A673 (cell line): Measurements from ENCODE around the gene OR14C36. TPM values are rescaled to one million over a fixed set of nuclear protein-coding genes. Genes with fewer than 3 reads are reported as not detected.

Source experiments
- BruUV-seq: library from RNA; stranded (reverse); fragments of 400-500 nt; replicated peaks from 2 replicates; lab custom pipeline; 2021; lab: Mats Ljungman, UMichigan
- CTCF ChIA-PET: fragments of 300-600 bp; sonication (Branson Sonifier 250); formaldehyde crosslinking; loops from one replicate; lab custom pipeline; 2022; ENCODE audit warnings: antibody characterized with exemption; lab: Charles Lee
- POLR2A ChIA-PET: fragments of 300-600 bp; sonication (Branson Sonifier 250); formaldehyde crosslinking; loops from one replicate; lab custom pipeline; 2022; ENCODE audit warnings: antibody characterized with exemption; ENCODE audit not compliant: low non-redundant PET; lab: Charles Lee
- DNase-seq: peaks from one replicate; pipeline ENCODE4 v3.0.0-alpha.2; 2015; ENCODE audit warnings: low spot score
- H3K27ac ChIP-seq: fragments of 200-600 bp; sonication (generic); 2 replicates; pipeline ENCODE4 v1.5.1; 2016; ENCODE audit warnings: mixed run types, low read depth, mild to moderate bottlenecking, mixed read lengths, antibody characterized with exemption, low read length; ENCODE audit not compliant: poor library complexity, severe bottlenecking
- H3K27me3 ChIP-seq: fragments of 200-600 bp; sonication (generic); replicated peaks from 2 replicates; pipeline ENCODE4 v1.6.1; 2017; ENCODE audit warnings: mixed run types, low read depth, mild to moderate bottlenecking, mixed read lengths, antibody characterized with exemption, low read length; ENCODE audit not compliant: insufficient read depth, poor library complexity
- H3K36me3 ChIP-seq: fragments of 200-600 bp; sonication (generic); 2 replicates; pipeline ENCODE4 v1.6.1; 2016; ENCODE audit warnings: mixed run types, mild to moderate bottlenecking, mixed read lengths, antibody characterized with exemption, low read length; ENCODE audit not compliant: insufficient read depth, poor library complexity, severe bottlenecking
- H3K4me1 ChIP-seq: fragments of 200-600 bp; sonication (generic); 2 replicates; pipeline ENCODE4 v1.6.1; 2017; ENCODE audit warnings: mixed run types, mild to moderate bottlenecking, mixed read lengths, antibody characterized with exemption, low read length; ENCODE audit not compliant: insufficient read depth, poor library complexity, severe bottlenecking
- H3K4me3 ChIP-seq: fragments of 200-600 bp; sonication (generic); 2 replicates; pipeline ENCODE4 v1.5.1; 2016; ENCODE audit warnings: low read depth, mixed run types, mild to moderate bottlenecking, mixed read lengths, low read length; ENCODE audit not compliant: poor library complexity, severe bottlenecking
- H3K9me3 ChIP-seq: fragments of 200-600 bp; sonication (generic); 2 replicates; pipeline ENCODE4 v1.6.1; 2016; ENCODE audit warnings: mixed run types, low read depth, mild to moderate bottlenecking, mixed read lengths, antibody characterized with exemption, low read length; ENCODE audit not compliant: poor library complexity, severe bottlenecking
- CTCF ChIP-seq: fragments of 300-800, 200-600 bp; sonication (generic); conservative IDR thresholded peaks from 2 replicates; pipeline ENCODE4 v1.5.1; 2017; ENCODE audit warnings: low read depth, mild to moderate bottlenecking, antibody characterized with exemption, low read length, moderate library complexity, mixed read lengths
- EZH2 ChIP-seq: fragments of 200-600 bp; sonication (generic); IDR thresholded peaks from 2 replicates; pipeline ENCODE4 v1.6.1; 2017; ENCODE audit warnings: borderline replicate concordance, low read depth, mild to moderate bottlenecking, mixed read lengths, antibody characterized with exemption, low read length; ENCODE audit not compliant: poor library complexity, severe bottlenecking
- intact Hi-C: fragments of 100-400 bp; cut with micrococcal nuclease; formaldehyde crosslinking; loops from one replicate; pipeline ENCODE4 v1.10.0; 2022; ENCODE audit not compliant: unreplicated experiment
- total RNA-seq: library from RNA; stranded (reverse); gene quantifications from 2 replicates; pipeline ENCODE4 v1.2.3, GENCODE V29; 2021

The OR14C36 gene
- total RNA-seq, 1 experiment from 2014 or later, result not detected

- no peaks in the 10 kb centered on the region for H3K9me3 ChIP-seq
- no peak overlapping the region for H3K4me3 ChIP-seq
- BruUV-seq, result no TSS peak
- intact Hi-C loops, result no loop called here
- POLR2A ChIA-PET, result no interaction called here
- H3K36me3 ChIP-seq, result no peaks in the 10 kb centered on the region
- DNase-seq, result no peak
- no peak for TF ChIP-seq CTCF
- TF ChIP-seq EZH2, result no peak
- CTCF ChIA-PET, result no interaction called here
- H3K27ac ChIP-seq, result no peak overlapping the region
- no peaks in the 10 kb centered on the region for H3K4me1 ChIP-seq
- H3K27me3 ChIP-seq, result no peaks in the 10 kb centered on the region
These were observed 44.5 kb downstream of the OR14C36 start for GRCh38 chr1:248393050-248393449.

Other genes with a start within 250 kb of the OR14C36 start
- gene OR2M5, start 203.6 kb upstream of the OR14C36 start, total RNA-seq, result not detected in 2 replicates
- gene OR2M2, start 174.0 kb upstream of the OR14C36 start, total RNA-seq, result not detected in 2 replicates
- gene OR2M3, start 151.5 kb upstream of the OR14C36 start, total RNA-seq, result 0.15 and 0.19 TPM in 2 replicates
- 0.11 and 0.13 TPM in 2 replicates for gene OR2M4, start 117.4 kb upstream of the OR14C36 start, total RNA-seq
- not detected in 2 replicates for gene OR2T33, start 70.8 kb upstream of the OR14C36 start, total RNA-seq
- gene OR2T12, start 45.4 kb upstream of the OR14C36 start, total RNA-seq, result not detected in 2 replicates
- gene OR2M7, start 24.2 kb upstream of the OR14C36 start, total RNA-seq, result not detected in 2 replicates
- gene OR2T4, start 12.9 kb downstream of the OR14C36 start, total RNA-seq, result not detected in 2 replicates
- gene OR2T6, start 27.0 kb downstream of the OR14C36 start, total RNA-seq, result not detected in 2 replicates
- not detected in 2 replicates for gene OR2T1, start 54.3 kb downstream of the OR14C36 start, total RNA-seq
- gene OR2T2, start 96.9 kb downstream of the OR14C36 start, total RNA-seq, result not detected in 2 replicates
- gene OR2T3, start 124.6 kb downstream of the OR14C36 start, total RNA-seq, result not detected in 2 replicates
- gene OR2T5, start 139.8 kb downstream of the OR14C36 start, total RNA-seq, result not detected in 2 replicates
- gene OR2G6, start 159.3 kb downstream of the OR14C36 start, total RNA-seq, result not detected in 2 replicates
- gene OR2T29, start 214.0 kb downstream of the OR14C36 start, total RNA-seq, result not detected in 2 replicates
- not detected in 2 replicates for gene OR2T34, start 226.0 kb downstream of the OR14C36 start, total RNA-seq
- gene OR2T10, start 248.9 kb downstream of the OR14C36 start, total RNA-seq, result not detected in 2 replicates